Epithelial cell of prostate (primary cell): Measurements from ENCODE around the gene PRPF6.
"Not testable (repeated sequence)": the region's sequence is repeated elsewhere in the genome, so short reads cannot be mapped to it uniquely, and the experiment has no call there.

Experiments used
- DNase-seq: peaks from one replicate; pipeline ENCODE4 v3.0.0-alpha.2; 2011; ENCODE audit warnings: low read depth, low spot score
- H3K27ac ChIP-seq: fragments of 450-650 bp; 2 replicates; pipeline ENCODE4 v1.5.1; 2017; ENCODE audit warnings: mild to moderate bottlenecking

The PRPF6 gene

GRCh38 chr20:63970714-63971431 is 10.1 kb upstream of the PRPF6 start:
- H3K27ac ChIP-seq: no peak overlapping the region

GRCh38 chr20:63971960-63972311 is 9.0 kb upstream of the PRPF6 start:
- not testable (repeated sequence) for DNase-seq, H3K27ac ChIP-seq

More at GRCh38 chr20:63970714-63971431, 10.1 kb upstream of the PRPF6 start:
- DNase-seq: no peak

- DNase-seq: no peak
- H3K27ac ChIP-seq: no peak overlapping the region
These were observed 8.4 kb upstream of the PRPF6 start for GRCh38 chr20:63972312-63973159.

- DNase-seq: no peak
- no peak overlapping the region for H3K27ac ChIP-seq
These were observed 7.8 kb upstream of the PRPF6 start for GRCh38 chr20:63973160-63973479.

GRCh38 chr20:63973636-63974401 is 7.1 kb upstream of the PRPF6 start:
- no peak overlapping the region for H3K27ac ChIP-seq
- DNase-seq: no peak

- DNase-seq: no peak
- H3K27ac ChIP-seq: no peak overlapping the region
These were observed 6.3 kb upstream of the PRPF6 start for GRCh38 chr20:63974402-63975200.

GRCh38 chr20:63976511-63976910 is 4.4 kb upstream of the PRPF6 start:
- not testable (repeated sequence) for H3K27ac ChIP-seq, DNase-seq

- no peak overlapping the region for H3K27ac ChIP-seq
- no peak for DNase-seq
These were observed 3.8 kb upstream of the PRPF6 start for GRCh38 chr20:63976980-63977738.

GRCh38 chr20:63977739-63978276 is 3.1 kb upstream of the PRPF6 start:
- H3K27ac ChIP-seq: no peak overlapping the region
- DNase-seq: no peak

GRCh38 chr20:63978319-63979228 is 2.4 kb upstream of the PRPF6 start:
- DNase-seq: no peak
- peak overlapping the region; percentile 96 for H3K27ac ChIP-seq

- no peak for DNase-seq
- peak overlapping the region; percentile 96 for H3K27ac ChIP-seq
These were observed 1.7 kb upstream of the PRPF6 start for GRCh38 chr20:63979229-63979556.

- peak within 1 kb of the TSS; percentile 96 for H3K27ac ChIP-seq
- no peak for DNase-seq
These were observed 1.2 kb upstream of the PRPF6 start, which contains the start of gene SAMD10 for GRCh38 chr20:63979557-63980316. Gene SAMD10 (minus strand): TSS chr20:63979642. CDS start chr20:63979467, 175 bp downstream.

GRCh38 chr20:63980317-63980805 is 571 bp upstream of the PRPF6 start:
- peak overlapping the region; percentile 96 for H3K27ac ChIP-seq
- peak; percentile 90 for DNase-seq

- no peak overlapping the region for H3K27ac ChIP-seq
- DNase-seq: no peak
These were observed 2.0 kb downstream of the PRPF6 start for GRCh38 chr20:63982937-63983336.

GRCh38 chr20:64000906-64001305 is 20.0 kb downstream of the PRPF6 start:
- no peak overlapping the region for H3K27ac ChIP-seq
- no peak for DNase-seq

- no peak for DNase-seq
- no peak overlapping the region for H3K27ac ChIP-seq
These were observed 20.7 kb downstream of the PRPF6 start for GRCh38 chr20:64001607-64002011.

- H3K27ac ChIP-seq: no peak overlapping the region
- DNase-seq: no peak
These were observed 23.2 kb downstream of the PRPF6 start for GRCh38 chr20:64003960-64004725.
